GM19468 (cell line): Measurements from ENCODE around the gene SPATA32.

Experiments
- ATAC-seq: cut with Tn5 transposase; IDR thresholded peaks from one replicate; pipeline ENCODE4 v1.9.1; 2021; ENCODE audit warnings: mild to moderate bottlenecking, moderate library complexity, moderate number of reproducible peaks; ENCODE audit not compliant: unreplicated experiment; ENCODE audit errors: extremely low read depth

SPATA32 gene

GRCh38 chr17:45296003-45296832 is 34.3 kb upstream of the SPATA32 start:
- ATAC-seq, result no peak

GRCh38 chr17:45294506-45294905 is 32.6 kb upstream of the SPATA32 start:
- no peak for ATAC-seq

- no peak for ATAC-seq
These were observed 31.7 kb upstream of the SPATA32 start for GRCh38 chr17:45293413-45294211.

- ATAC-seq, result no peak
These were observed 31.0 kb upstream of the SPATA32 start for GRCh38 chr17:45292696-45293412.

GRCh38 chr17:45291171-45291805 is 29.4 kb upstream of the SPATA32 start:
- no peak for ATAC-seq

- ATAC-seq, result no peak
These were observed 28.4 kb upstream of the SPATA32 start for GRCh38 chr17:45290269-45290765.

- no peak for ATAC-seq
These were observed 27.7 kb upstream of the SPATA32 start for GRCh38 chr17:45289301-45290268.

GRCh38 chr17:45288825-45289224 is 26.9 kb upstream of the SPATA32 start:
- ATAC-seq, result no peak

GRCh38 chr17:45287526-45288500 is 25.9 kb upstream of the SPATA32 start:
- no peak for ATAC-seq

- no peak for ATAC-seq
These were observed 24.4 kb upstream of the SPATA32 start for GRCh38 chr17:45286286-45286685.

- no peak for ATAC-seq
These were observed 22.6 kb upstream of the SPATA32 start for GRCh38 chr17:45284176-45285140.

- no peak for ATAC-seq
These were observed 21.8 kb upstream of the SPATA32 start for GRCh38 chr17:45283711-45284110.

- no peak for ATAC-seq
These were observed 21.1 kb upstream of the SPATA32 start for GRCh38 chr17:45282683-45283644.

GRCh38 chr17:45279898-45280297 is 18.0 kb upstream of the SPATA32 start:
- no peak for ATAC-seq

- ATAC-seq, result no peak
These were observed 16.1 kb upstream of the SPATA32 start for GRCh38 chr17:45277992-45278391.
